Common myeloid progenitor, CD34-positive (primary cell): Measurements from ENCODE around the gene PTPN2.

Experiments
- CTCF ChIA-PET: fragments of 350-600 bp; sonication (Branson Sonifier 250); formaldehyde crosslinking; loops from one replicate; lab custom pipeline; 2021; ENCODE audit warnings: antibody characterized with exemption; lab: Charles Lee
- POLR2A ChIA-PET: fragments of 350-600 bp; sonication (Branson Sonifier 250); formaldehyde crosslinking; loops from one replicate; lab custom pipeline; 2021; ENCODE audit warnings: antibody characterized with exemption; lab: Charles Lee
- DNase-seq, 3 donors: peaks; one replicate each; pipeline versions ENCODE4 v3.0.0 to v3.0.0-alpha.2; 2013
- H3K27ac ChIP-seq, 2 experiments: 1 replicate in 1 of 2; 2 replicates in 1 of 2; pipeline ENCODE4 v1.7.0; 2013; ENCODE audit warnings: inconsistent platforms in 2 of 2, low read length in 2 of 2, mild to moderate bottlenecking in 2 of 2, low read depth in 1 of 2, moderate library complexity in 1 of 2; ENCODE audit not compliant: severe bottlenecking in 2 of 2, insufficient read depth in 1 of 2, poor library complexity in 1 of 2
- H3K27me3 ChIP-seq, 5 experiments: replicated peaks in 2 of 5; 1 replicate in 3 of 5; 2 replicates in 2 of 5; pipeline versions ENCODE4 v1.6.1 to v1.7.0; 2013; ENCODE audit warnings: low read length in 4 of 5, mild to moderate bottlenecking in 2 of 5, moderate library complexity in 2 of 5, inconsistent platforms in 1 of 5; ENCODE audit not compliant: insufficient read depth in 5 of 5, control insufficient read depth in 4 of 5
- H3K36me3 ChIP-seq, 4 experiments: 1 replicate in 2 of 4; 2 replicates in 2 of 4; pipeline versions ENCODE4 v1.6.1 to v1.7.0; 2013; ENCODE audit warnings: low read length in 3 of 4, control low read depth in 1 of 4, mild to moderate bottlenecking in 1 of 4; ENCODE audit not compliant: control insufficient read depth in 4 of 4, insufficient read depth in 4 of 4
- H3K4me1 ChIP-seq, 4 experiments: 1 replicate in 3 of 4; 2 replicates in 1 of 4; pipeline versions ENCODE4 v1.6.1 to v1.7.1; 2013; ENCODE audit warnings: low read length in 3 of 4, mild to moderate bottlenecking in 3 of 4, control low read depth in 1 of 4, inconsistent platforms in 1 of 4, moderate library complexity in 1 of 4; ENCODE audit not compliant: control insufficient read depth in 4 of 4, insufficient read depth in 4 of 4; ENCODE audit errors: control extremely low read depth in 1 of 4
- H3K4me3 ChIP-seq, 7 experiments: 1 replicate in 4 of 7; 2 replicates in 3 of 7; pipeline versions ENCODE4 v1.5.1 to v1.7.0; 2013; ENCODE audit warnings: mild to moderate bottlenecking in 7 of 7, low read length in 6 of 7, moderate library complexity in 6 of 7, inconsistent platforms in 2 of 7, low read depth in 2 of 7, control low read depth in 1 of 7; ENCODE audit not compliant: insufficient read depth in 4 of 7, control insufficient read depth in 1 of 7; ENCODE audit errors: extremely low read depth in 1 of 7
- H3K9me3 ChIP-seq, 5 experiments: 1 replicate in 4 of 5; 2 replicates in 1 of 5; pipeline versions ENCODE4 v1.6.1 to v1.7.1; 2013; ENCODE audit warnings: low read length in 4 of 5, mild to moderate bottlenecking in 2 of 5, inconsistent platforms in 1 of 5, low read depth in 1 of 5, moderate library complexity in 1 of 5; ENCODE audit not compliant: control insufficient read depth in 4 of 5, insufficient read depth in 2 of 5; ENCODE audit errors: control extremely low read depth in 1 of 5
- WGBS: methylation state at CpG from one replicate; pipeline ENCODE4 v1.1.5; 2013; ENCODE audit not compliant: insufficient coverage; 5-methylcytosine and 5-hydroxymethylcytosine counted together

The PTPN2 gene

GRCh38 chr18:12857215-12857905 lies 26.7 kb downstream of the PTPN2 start:
- Histone ChIP-seq H3K27me3 (no peaks in the 10 kb centered on the region), H3K9me3 (no peaks in the 10 kb centered on the region), H3K27ac (no peak overlapping the region), H3K4me1 (peaks cover 0 to 5% (median 4%) of the 10 kb centered on the region in 4 experiments), H3K36me3 (peaks cover 4 to 24% (median 15%) of the 10 kb centered on the region in 4 experiments), H3K4me3 (no peak overlapping the region)
- ChIA-PET POLR2A (no interaction called here), CTCF (no interaction called here)
- no CpG with 5 or more reads among the region's 6 CpGs for WGBS
- peak in 2 of 3 donors; percentile 42 to 47 for DNase-seq

GRCh38 chr18:12855916-12856315 lies 28.1 kb downstream of the PTPN2 start:
- peaks cover 0 to 4% (median 1%) of the 10 kb centered on the region in 4 experiments for H3K4me1 ChIP-seq
- peaks cover 4 to 24% (median 16%) of the 10 kb centered on the region in 4 experiments for H3K36me3 ChIP-seq
- POLR2A ChIA-PET, result no interaction called here
- H3K4me3 ChIP-seq, result no peak overlapping the region
- CTCF ChIA-PET, result interaction anchor here (1.3 to 1.5 kb wide), 3 partner anchors 15 to 111 kb away, joined by 3 to 5 read pairs (median 3); no protein-coding TSS in a partner anchor
- no peak overlapping the region for H3K27ac ChIP-seq
- WGBS, result 98% methylated on average over 4 of the region's 4 CpGs
- no peak for DNase-seq
- no peaks in the 10 kb centered on the region for H3K9me3 ChIP-seq
- no peaks in the 10 kb centered on the region for H3K27me3 ChIP-seq

GRCh38 chr18:12852566-12853315 lies 31.3 kb downstream of the PTPN2 start:
- Histone ChIP-seq H3K36me3 (peaks cover 10 to 27% (median 14%) of the 10 kb centered on the region in 4 experiments), H3K4me1 (peaks cover 0 to 3% (median under 1%) of the 10 kb centered on the region in 4 experiments), H3K27me3 (no peaks in the 10 kb centered on the region), H3K9me3 (no peaks in the 10 kb centered on the region), H3K27ac (no peak overlapping the region), H3K4me3 (no peak overlapping the region)
- no peak for DNase-seq
- WGBS, result 96% methylated on average over 4 of the region's 7 CpGs
- CTCF ChIA-PET, result interaction anchor here (1.2 to 1.3 kb wide), 2 partner anchors 10 to 29 kb away, joined by 3 to 4 read pairs; no protein-coding TSS in a partner anchor
- POLR2A ChIA-PET, result interaction anchor here (0.5 kb wide), 1 partner anchor 33 kb away, joined by 4 read pairs; no protein-coding TSS in a partner anchor

- POLR2A ChIA-PET, result no interaction called here
- WGBS, result no CpG with 5 or more reads among the region's 3 CpGs
- CTCF ChIA-PET, result interaction anchor here (0.6 kb wide), 1 partner anchor 12 kb away, joined by 4 read pairs; no protein-coding TSS in a partner anchor
Measured at GRCh38 chr18:12851716-12852115, 32.3 kb downstream of the PTPN2 start.

GRCh38 chr18:12849548-12849947 lies 34.5 kb downstream of the PTPN2 start:
- 100% methylated on average over 1 of the region's 2 CpGs for WGBS

More at GRCh38 chr18:12851716-12852115, 32.3 kb downstream of the PTPN2 start:
- Histone ChIP-seq H3K9me3 (no peaks in the 10 kb centered on the region), H3K4me3 (no peak overlapping the region), H3K36me3 (peaks cover 8 to 23% (median 11%) of the 10 kb centered on the region in 4 experiments), H3K4me1 (no peaks in the 10 kb centered on the region), H3K27me3 (no peaks in the 10 kb centered on the region), H3K27ac (no peak overlapping the region)
- DNase-seq, result no peak

GRCh38 chr18:12848405-12848804 lies 35.6 kb downstream of the PTPN2 start:
- CTCF ChIA-PET, result interaction anchor here (1.6 kb wide), 1 partner anchor 15 kb away, joined by 4 read pairs; no protein-coding TSS in a partner anchor
- POLR2A ChIA-PET, result no interaction called here

More at GRCh38 chr18:12849548-12849947, 34.5 kb downstream of the PTPN2 start:
- Histone ChIP-seq H3K36me3 (peaks cover 0 to 9% (median 6%) of the 10 kb centered on the region in 4 experiments), H3K4me3 (no peak overlapping the region), H3K4me1 (peaks cover 0 to 2% (median 0%) of the 10 kb centered on the region in 4 experiments), H3K27ac (no peak overlapping the region), H3K27me3 (no peaks in the 10 kb centered on the region), H3K9me3 (no peaks in the 10 kb centered on the region)
- ChIA-PET POLR2A (no interaction called here), CTCF (interaction anchor here (1.1 to 2.1 kb wide), 3 partner anchors 13 to 85 kb away, joined by 4 to 5 read pairs (median 5); no protein-coding TSS in a partner anchor)
- no peak for DNase-seq

More at GRCh38 chr18:12848405-12848804, 35.6 kb downstream of the PTPN2 start:
- H3K4me1 ChIP-seq, result peaks cover 0 to 6% (median 3%) of the 10 kb centered on the region in 4 experiments
- H3K4me3 ChIP-seq, result no peak overlapping the region
- no peaks in the 10 kb centered on the region for H3K9me3 ChIP-seq
- WGBS, result no CpG with 5 or more reads among the region's 1 CpG
- H3K27ac ChIP-seq, result no peak overlapping the region
- no peaks in the 10 kb centered on the region for H3K27me3 ChIP-seq
- H3K36me3 ChIP-seq, result peaks cover 0 to 7% (median 4%) of the 10 kb centered on the region in 4 experiments
- no peak for DNase-seq
